ENCODE data around the gene CNTRL.
A peak's percentile ranks its signal among the peaks of the same experiment; 100 is the strongest.
"Not testable (repeated sequence)": the region's sequence is repeated elsewhere in the genome, so short reads cannot be mapped to it uniquely, and the experiment has no call there.

CNTRL gene

DNA sequence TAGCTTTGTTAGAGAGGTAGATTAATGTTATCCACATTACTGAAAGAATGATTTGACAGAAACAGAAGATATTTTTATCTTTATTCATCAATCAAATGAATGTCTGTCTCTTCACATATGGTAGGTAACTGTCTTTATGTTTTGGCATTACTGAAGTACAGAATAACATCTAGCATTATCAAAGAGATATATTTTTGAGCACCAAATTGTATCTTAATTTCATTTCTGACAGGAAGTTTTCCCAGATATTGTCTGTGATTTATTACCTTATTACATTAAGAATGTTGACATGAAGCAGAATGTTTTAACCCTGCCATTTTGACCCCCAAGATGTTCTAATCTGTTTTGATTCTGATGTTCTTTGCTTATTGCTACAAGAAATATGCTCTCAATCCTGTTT is 20.3 kb downstream of the CNTRL start:
- no peak for TF ChIP-seq SPI1 (IDR thresholded peaks at IDR 0.05; ENCODE audit: low read depth, low read length)
- TF ChIP-seq POU2F2 (IDR thresholded peaks at IDR 0.05; ENCODE audit: low read depth, low read length): no peak
- no peak for TF ChIP-seq POLR2A (IDR thresholded peaks at IDR 0.05; ENCODE audit: low read depth, low read length)
- TF ChIP-seq TAF1 (IDR thresholded peaks at IDR 0.05; ENCODE audit: low read depth, low read length): no peak
- no peak for TF ChIP-seq POLR2AphosphoS5 (IDR thresholded peaks at IDR 0.05; ENCODE audit: low read depth, low read length)
- no peak for TF ChIP-seq PAX5 (IDR thresholded peaks at IDR 0.05; ENCODE audit: insufficient read depth, low read length, severe bottlenecking)
- FAIRE-seq: no peak
- no peak for DNase-seq (ENCODE audit: insufficient read length, low spot score)

- TF ChIP-seq POU2F2 (IDR thresholded peaks at IDR 0.05; ENCODE audit: low read depth, low read length): no peak
- TF ChIP-seq TAF1 (IDR thresholded peaks at IDR 0.05; ENCODE audit: low read depth, low read length): no peak
- peak; percentile 83 for TF ChIP-seq SPI1 (IDR thresholded peaks at IDR 0.05; ENCODE audit: low read depth, low read length)
- TF ChIP-seq POLR2A (IDR thresholded peaks at IDR 0.05; ENCODE audit: low read depth, low read length): no peak
- no peak for DNase-seq (ENCODE audit: insufficient read length, low spot score)
- no peak for FAIRE-seq
Observed at GRCh38 chr9:121098567-121099198, 23.9 kb downstream of the CNTRL start.

DNA sequence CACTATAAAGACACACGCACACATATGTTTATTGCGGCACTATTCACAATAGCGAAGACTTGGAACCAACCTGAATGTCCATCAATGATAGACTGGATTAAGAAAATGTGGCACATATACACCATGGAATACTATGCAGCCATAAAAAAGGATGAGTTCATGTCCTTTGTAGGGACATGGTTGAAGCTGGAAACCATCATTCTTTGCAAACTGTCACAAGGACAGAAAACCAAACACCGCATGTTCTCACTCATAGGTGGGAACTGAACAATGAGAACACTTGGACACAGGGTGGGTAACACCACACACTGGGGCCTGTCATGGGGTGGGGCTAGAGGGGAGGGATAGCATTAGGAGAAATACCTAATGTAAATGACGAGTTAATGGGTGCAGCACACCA is 29.3 kb downstream of the CNTRL start:
- not testable (repeated sequence) for FAIRE-seq; DNase-seq (ENCODE audit: insufficient read length, low spot score)

- DNase-seq (ENCODE audit: insufficient read length, low spot score): no peak
- TF ChIP-seq SPI1 (IDR thresholded peaks at IDR 0.05; ENCODE audit: low read depth, low read length) (peak; percentile 71), POU2F2 (IDR thresholded peaks at IDR 0.05; ENCODE audit: low read depth, low read length) (no peak)
- FAIRE-seq: no peak
Observed at GRCh38 chr9:121105531-121105930, 30.8 kb downstream of the CNTRL start.

GRCh38 chr9:121107029-121107428 is 32.3 kb downstream of the CNTRL start:
- DNase-seq (ENCODE audit: insufficient read length, low spot score) (no peak), FAIRE-seq (no peak)
- TF ChIP-seq POU2F2 (IDR thresholded peaks at IDR 0.05; ENCODE audit: low read depth, low read length) (no peak), POLR2AphosphoS5 (IDR thresholded peaks at IDR 0.05; ENCODE audit: low read depth, low read length) (no peak), SPI1 (IDR thresholded peaks at IDR 0.05; ENCODE audit: low read depth, low read length) (no peak)

DNA sequence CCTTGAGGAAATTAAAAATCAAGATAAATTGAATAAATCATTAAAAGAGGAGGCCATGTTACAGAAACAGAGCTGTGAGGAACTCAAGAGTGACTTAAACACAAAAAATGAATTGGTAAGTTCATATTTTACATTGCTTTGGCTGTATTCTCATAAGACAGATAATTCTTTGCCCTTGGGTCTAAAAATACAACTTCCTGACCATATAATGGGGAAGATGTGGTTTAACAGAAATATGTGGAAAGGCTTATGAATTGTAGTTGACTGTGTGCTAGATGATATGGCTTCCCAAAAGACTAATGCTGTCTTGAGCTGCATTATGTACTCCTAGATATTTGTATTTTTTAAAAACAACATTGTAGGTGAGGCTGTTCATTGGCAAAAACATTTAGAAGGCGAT is 33.1 kb downstream of the CNTRL start:
- FAIRE-seq: no peak
- no peak for DNase-seq (ENCODE audit: insufficient read length, low spot score)
- no peak for TF ChIP-seq POLR2AphosphoS5 (IDR thresholded peaks at IDR 0.05; ENCODE audit: low read depth, low read length)
- no peak for TF ChIP-seq POU2F2 (IDR thresholded peaks at IDR 0.05; ENCODE audit: low read depth, low read length)
- TF ChIP-seq TAF1 (IDR thresholded peaks at IDR 0.05; ENCODE audit: low read depth, low read length): no peak
- no peak for TF ChIP-seq PAX5 (IDR thresholded peaks at IDR 0.05; ENCODE audit: insufficient read depth, low read length, severe bottlenecking)
- no peak for TF ChIP-seq SPI1 (IDR thresholded peaks at IDR 0.05; ENCODE audit: low read depth, low read length)
- no peak for TF ChIP-seq POLR2A (IDR thresholded peaks at IDR 0.05; ENCODE audit: low read depth, low read length)

- DNase-seq (ENCODE audit: insufficient read length, low spot score) (no peak), FAIRE-seq (no peak)
- no peak for TF ChIP-seq PAX5 (IDR thresholded peaks at IDR 0.05; ENCODE audit: insufficient read depth, low read length, severe bottlenecking)
- no peak for TF ChIP-seq SPI1 (IDR thresholded peaks at IDR 0.05; ENCODE audit: low read depth, low read length)
- TF ChIP-seq POU2F2 (IDR thresholded peaks at IDR 0.05; ENCODE audit: low read depth, low read length): no peak
- no peak for TF ChIP-seq POLR2A (IDR thresholded peaks at IDR 0.05; ENCODE audit: low read depth, low read length)
- TF ChIP-seq POLR2AphosphoS5 (IDR thresholded peaks at IDR 0.05; ENCODE audit: low read depth, low read length): no peak
- no peak for TF ChIP-seq TAF1 (IDR thresholded peaks at IDR 0.05; ENCODE audit: low read depth, low read length)
Observed at GRCh38 chr9:121115466-121115865, 40.7 kb downstream of the CNTRL start.

DNA sequence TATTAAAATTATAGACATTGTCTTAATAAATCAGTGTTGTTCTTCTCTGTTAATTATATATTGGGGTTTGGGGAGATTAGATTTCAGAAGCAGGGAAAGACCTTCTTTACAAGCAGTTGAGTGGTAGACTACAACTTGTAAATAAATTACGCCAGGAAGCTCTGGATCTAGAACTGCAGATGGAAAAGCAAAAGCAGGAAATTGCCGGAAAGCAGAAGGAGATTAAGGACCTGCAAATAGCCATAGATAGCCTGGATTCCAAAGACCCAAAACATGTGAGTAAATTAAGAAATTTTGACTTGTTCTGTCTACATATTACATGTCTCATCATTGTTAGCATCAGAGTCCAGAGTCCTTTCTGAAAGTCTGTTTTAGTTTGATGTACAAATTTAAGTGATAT is 43.5 kb downstream of the CNTRL start:
- DNase-seq (ENCODE audit: insufficient read length, low spot score): no peak
- FAIRE-seq: no peak
- TF ChIP-seq TAF1 (IDR thresholded peaks at IDR 0.05; ENCODE audit: low read depth, low read length) (no peak), POLR2A (IDR thresholded peaks at IDR 0.05; ENCODE audit: low read depth, low read length) (no peak), POU2F2 (IDR thresholded peaks at IDR 0.05; ENCODE audit: low read depth, low read length) (no peak), SPI1 (IDR thresholded peaks at IDR 0.05; ENCODE audit: low read depth, low read length) (no peak)

- FAIRE-seq: no peak
- no peak for TF ChIP-seq POU2F2 (IDR thresholded peaks at IDR 0.05; ENCODE audit: low read depth, low read length)
- no peak for TF ChIP-seq POLR2AphosphoS5 (IDR thresholded peaks at IDR 0.05; ENCODE audit: low read depth, low read length)
- DNase-seq (ENCODE audit: insufficient read length, low spot score): no peak
Observed at GRCh38 chr9:121120386-121120785, 45.6 kb downstream of the CNTRL start.

GRCh38 chr9:121121582-121122087 is 46.9 kb downstream of the CNTRL start:
- TF ChIP-seq POLR2A (IDR thresholded peaks at IDR 0.05; ENCODE audit: low read depth, low read length): peak; percentile 80
- TF ChIP-seq SPI1 (IDR thresholded peaks at IDR 0.05; ENCODE audit: low read depth, low read length): peak; percentile 81
- peak; percentile 68 for TF ChIP-seq POLR2AphosphoS5 (IDR thresholded peaks at IDR 0.05; ENCODE audit: low read depth, low read length)
- TF ChIP-seq TAF1 (IDR thresholded peaks at IDR 0.05; ENCODE audit: low read depth, low read length): peak; percentile 78
- no peak for TF ChIP-seq PAX5 (IDR thresholded peaks at IDR 0.05; ENCODE audit: insufficient read depth, low read length, severe bottlenecking)
- TF ChIP-seq POU2F2 (IDR thresholded peaks at IDR 0.05; ENCODE audit: low read depth, low read length): peak; percentile 71; the same call in 1 of the 2 replicates
- DNase-seq (ENCODE audit: insufficient read length, low spot score): peak; percentile 44
- peak; percentile 92 for FAIRE-seq
